Testis (tissue), 3 donors: Measurements from ENCODE around the gene CCR1. TPM values are rescaled to one million over a fixed set of nuclear protein-coding genes. Genes with fewer than 3 reads are reported as not detected.
"Not testable (repeated sequence)": the region's sequence is repeated elsewhere in the genome, so short reads cannot be mapped to it uniquely, and the experiment has no call there.

Source experiments
- DNase-seq: peaks from one replicate; pipeline ENCODE4 v3.0.0-alpha.2; 2019
- H3K27ac ChIP-seq, 2 donors: fragments of 200-600 bp; sonication (generic); one replicate each; pipeline ENCODE4 v1.5.1; 2019
- H3K27me3 ChIP-seq: fragments of 200-600 bp; sonication (generic); one replicate; pipeline ENCODE4 v1.5.1; 2019
- H3K36me3 ChIP-seq: fragments of 200-600 bp; sonication (generic); one replicate; pipeline ENCODE4 v1.5.1; 2017; ENCODE audit warnings: low read depth; ENCODE audit errors: missing control alignments
- H3K4me1 ChIP-seq: fragments of 200-600 bp; sonication (generic); one replicate; pipeline ENCODE4 v1.5.1; 2019
- H3K4me3 ChIP-seq, 2 donors: fragments of 200-600 bp; sonication (generic); one replicate each; pipeline ENCODE4 v1.5.1; 2017 to 2019
- H3K9me3 ChIP-seq: fragments of 200-600 bp; sonication (generic); one replicate; pipeline ENCODE4 v1.5.1; 2017
- POLR2A ChIP-seq: fragments of 450-650 bp; IDR thresholded peaks from one replicate; pipeline ENCODE4 v1.6.1; 2017; ENCODE audit warnings: antibody characterized with exemption, mild to moderate bottlenecking, moderate library complexity
- WGBS, 2 donors: methylation state at CpG; one replicate each; pipeline ENCODE4 v1.1.5; 2018; 5-methylcytosine and 5-hydroxymethylcytosine counted together
- intact Hi-C: fragments of 100-400 bp; cut with DNase I; formaldehyde crosslinking; loops from one replicate; pipeline ENCODE4 v1.15.1; 2023; ENCODE audit warnings: low total_unique reads
- polyA plus RNA-seq: library from polyadenylated mRNA; stranded (reverse); fragments of 350-450 nt; fragmentation: Illumina TruSeq; extraction: RNeasy Lipid Tissue Mini Kit (QIAGEN cat#74804); gene quantifications from one replicate; pipeline ENCODE4 v1.2.3, GENCODE V29; 2014; ENCODE audit warnings: low read depth, low replicate concordance; ENCODE audit not compliant: insufficient read depth
- total RNA-seq, 2 donors: library from RNA; depleted of rRNA; stranded (reverse); fragments of >200 nt; gene quantifications; one replicate each; pipeline ENCODE4 v1.2.3, GENCODE V29; 2016
- TF ChIP-seq, protein P1 (sequence below), 3 experiments: fragments of 450-650 bp in 2 of 3; fragments of 200-600 bp in 1 of 3; sonication (generic) in 1 of 3; IDR thresholded peaks; one replicate each; pipeline ENCODE4 v1.5.1; 2016 to 2019; ENCODE audit warnings: antibody characterized with exemption in 3 of 3, mild to moderate bottlenecking in 2 of 3, moderate library complexity in 1 of 3

The CCR1 gene
- total and polyA plus RNA-seq, 3 donors from 2014 or later: 0.16 to 4.9 (median 1.8) TPM

DNA sequence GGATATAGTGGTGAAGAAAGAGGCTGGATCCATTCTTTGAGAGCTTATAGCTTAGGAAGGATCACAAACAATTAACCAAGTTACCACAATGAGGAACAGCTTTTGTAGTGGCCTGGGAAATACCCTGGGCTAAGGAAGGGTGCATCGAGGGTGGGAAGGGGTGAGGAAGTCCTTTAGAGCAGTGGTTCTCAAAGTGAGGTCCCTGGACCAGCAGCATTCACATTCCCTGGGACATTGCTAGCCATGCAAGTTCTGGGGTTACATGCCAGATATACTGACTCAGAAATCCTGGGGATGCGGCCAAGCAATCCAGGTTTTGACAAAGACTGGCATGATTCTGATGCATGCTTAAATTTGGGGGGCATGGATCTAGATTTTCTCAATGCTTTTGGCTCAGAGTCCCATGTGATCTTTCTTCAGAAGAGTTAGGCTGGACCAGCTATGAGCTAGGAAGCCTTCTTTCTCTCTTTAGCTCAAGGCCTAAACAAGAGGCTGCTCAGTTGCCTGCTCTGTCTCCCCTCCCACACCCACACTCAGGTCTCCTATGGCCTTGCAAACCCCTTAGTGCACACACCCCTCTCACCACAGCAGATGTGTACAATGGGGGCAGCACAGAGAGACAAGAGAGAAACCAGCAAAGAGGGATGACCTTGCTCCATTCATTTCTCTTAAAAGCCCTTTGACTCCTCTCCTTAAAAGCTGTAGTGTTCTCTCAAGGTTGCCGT lies 1.8 kb upstream of the CCR1 start:
- intact Hi-C loops: no loop called here

DNA sequence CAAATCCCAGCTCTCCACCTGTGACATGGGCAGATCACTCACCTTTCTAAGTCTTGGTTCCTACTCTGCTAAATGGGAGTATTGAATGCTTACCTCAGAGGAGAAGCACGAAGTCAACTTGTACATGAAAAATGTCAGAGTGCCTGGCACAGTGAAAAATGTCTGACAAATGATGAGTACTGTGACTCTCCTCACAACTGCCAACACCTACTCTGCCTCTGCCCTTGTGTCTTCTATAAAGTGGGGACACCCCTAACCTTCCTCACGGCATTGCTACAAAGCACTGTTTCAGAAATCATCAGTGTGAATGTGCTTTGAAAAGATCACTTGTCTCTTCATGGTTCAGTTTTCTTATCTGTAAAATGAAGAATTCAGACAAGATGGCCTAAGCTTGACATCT lies 940 bp upstream of the CCR1 start:
- 42 to 46% methylated on average over 2 of the region's 2 CpGs for WGBS, 2 donors
- intact Hi-C loops: no loop called here
- no peak for DNase-seq
- TF ChIP-seq, protein P1, sequence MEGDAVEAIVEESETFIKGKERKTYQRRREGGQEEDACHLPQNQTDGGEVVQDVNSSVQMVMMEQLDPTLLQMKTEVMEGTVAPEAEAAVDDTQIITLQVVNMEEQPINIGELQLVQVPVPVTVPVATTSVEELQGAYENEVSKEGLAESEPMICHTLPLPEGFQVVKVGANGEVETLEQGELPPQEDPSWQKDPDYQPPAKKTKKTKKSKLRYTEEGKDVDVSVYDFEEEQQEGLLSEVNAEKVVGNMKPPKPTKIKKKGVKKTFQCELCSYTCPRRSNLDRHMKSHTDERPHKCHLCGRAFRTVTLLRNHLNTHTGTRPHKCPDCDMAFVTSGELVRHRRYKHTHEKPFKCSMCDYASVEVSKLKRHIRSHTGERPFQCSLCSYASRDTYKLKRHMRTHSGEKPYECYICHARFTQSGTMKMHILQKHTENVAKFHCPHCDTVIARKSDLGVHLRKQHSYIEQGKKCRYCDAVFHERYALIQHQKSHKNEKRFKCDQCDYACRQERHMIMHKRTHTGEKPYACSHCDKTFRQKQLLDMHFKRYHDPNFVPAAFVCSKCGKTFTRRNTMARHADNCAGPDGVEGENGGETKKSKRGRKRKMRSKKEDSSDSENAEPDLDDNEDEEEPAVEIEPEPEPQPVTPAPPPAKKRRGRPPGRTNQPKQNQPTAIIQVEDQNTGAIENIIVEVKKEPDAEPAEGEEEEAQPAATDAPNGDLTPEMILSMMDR (IDR thresholded peaks at IDR 0.05): no peak
- TF ChIP-seq POLR2A: no peak
- Histone ChIP-seq H3K4me3 (no peak overlapping the region), H3K27me3 (no peaks in the 10 kb centered on the region), H3K4me1 (no peaks in the 10 kb centered on the region), H3K27ac (no peak overlapping the region), H3K9me3 (no peaks in the 10 kb centered on the region), H3K36me3 (no peaks in the 10 kb centered on the region)

More for the DNA sequence above, 1.8 kb upstream of the CCR1 start:
- Histone ChIP-seq H3K27me3 (no peaks in the 10 kb centered on the region), H3K9me3 (no peaks in the 10 kb centered on the region), H3K27ac (no peak overlapping the region), H3K4me3 (no peak overlapping the region), H3K4me1 (no peaks in the 10 kb centered on the region), H3K36me3 (no peaks in the 10 kb centered on the region)
- 83 to 89% methylated on average over 3 of the region's 3 CpGs for WGBS, 2 donors
- no peak for DNase-seq
- TF ChIP-seq, protein P1 (IDR thresholded peaks at IDR 0.05): no peak
- TF ChIP-seq POLR2A: no peak

DNA sequence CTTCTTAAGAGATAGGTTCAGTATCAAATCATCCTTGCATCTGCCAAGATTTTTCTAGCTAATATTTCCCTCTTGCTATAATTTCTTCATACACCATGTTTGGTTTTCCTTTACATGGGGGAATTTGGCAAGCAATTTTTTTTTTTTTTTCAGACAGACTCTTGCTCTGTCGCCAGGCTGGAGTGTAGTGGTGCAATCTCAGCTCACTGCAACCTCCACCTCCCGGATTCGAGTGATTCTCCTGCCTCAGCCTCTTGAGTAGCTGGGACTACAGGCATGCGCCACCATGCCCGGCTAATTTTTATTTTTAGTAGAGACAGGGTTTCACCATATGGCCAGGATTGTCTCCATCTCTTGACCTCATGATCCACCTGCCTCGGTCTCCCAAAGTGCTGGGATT lies 599 bp downstream of the CCR1 start:
- DNase-seq, intact Hi-C loops, H3K36me3 ChIP-seq, H3K4me3 ChIP-seq, H3K9me3 ChIP-seq, H3K27me3 ChIP-seq, H3K4me1 ChIP-seq, H3K27ac ChIP-seq: not testable (repeated sequence)
- WGBS, 2 donors: 86 to 88% methylated on average over 6 of the region's 6 CpGs

DNA sequence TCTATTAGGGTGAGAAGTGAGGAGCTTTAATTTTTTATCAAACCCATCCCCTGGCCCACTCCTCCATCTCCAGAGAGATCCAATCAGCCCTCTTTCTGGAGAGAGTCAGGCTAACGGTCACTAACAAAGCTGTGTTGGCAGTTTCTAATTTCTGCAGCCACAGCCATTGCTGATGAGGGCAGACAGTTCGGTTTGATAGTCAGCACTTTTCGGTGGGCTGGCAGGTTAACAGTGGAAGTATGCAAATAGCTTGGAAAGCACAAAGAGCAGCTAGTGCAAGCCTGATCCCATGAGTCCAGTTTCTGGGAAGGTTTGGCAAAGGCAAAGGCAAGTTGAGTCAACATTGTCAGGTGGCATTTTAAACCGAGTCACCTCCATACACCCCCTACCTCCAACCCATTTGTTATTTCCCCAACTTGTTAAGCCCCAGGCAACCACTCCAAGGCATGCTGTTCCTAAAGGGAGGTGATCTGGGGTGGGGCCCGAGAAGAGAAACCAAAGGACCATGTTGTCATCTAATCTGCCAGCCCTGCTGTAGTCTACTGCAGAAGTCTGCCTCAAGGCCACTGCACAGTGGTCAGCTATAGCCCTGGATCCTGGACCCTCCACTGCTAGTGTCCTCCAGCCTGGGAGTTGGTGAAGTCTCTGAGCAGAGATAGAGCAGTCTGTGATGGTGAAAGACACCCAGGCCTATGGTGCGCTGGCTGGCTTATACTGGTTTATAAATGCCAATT lies 1.7 kb downstream of the CCR1 start:
- 72 to 74% methylated on average over 6 of the region's 6 CpGs for WGBS, 2 donors
- Histone ChIP-seq H3K4me3 (no peak overlapping the region), H3K27ac (no peak overlapping the region), H3K27me3 (no peaks in the 10 kb centered on the region), H3K4me1 (no peaks in the 10 kb centered on the region), H3K9me3 (no peaks in the 10 kb centered on the region), H3K36me3 (no peaks in the 10 kb centered on the region)
- no peak for DNase-seq
- intact Hi-C loops: no loop called here
- TF ChIP-seq POLR2A: no peak
- TF ChIP-seq, protein P1 (IDR thresholded peaks at IDR 0.05): no peak

DNA sequence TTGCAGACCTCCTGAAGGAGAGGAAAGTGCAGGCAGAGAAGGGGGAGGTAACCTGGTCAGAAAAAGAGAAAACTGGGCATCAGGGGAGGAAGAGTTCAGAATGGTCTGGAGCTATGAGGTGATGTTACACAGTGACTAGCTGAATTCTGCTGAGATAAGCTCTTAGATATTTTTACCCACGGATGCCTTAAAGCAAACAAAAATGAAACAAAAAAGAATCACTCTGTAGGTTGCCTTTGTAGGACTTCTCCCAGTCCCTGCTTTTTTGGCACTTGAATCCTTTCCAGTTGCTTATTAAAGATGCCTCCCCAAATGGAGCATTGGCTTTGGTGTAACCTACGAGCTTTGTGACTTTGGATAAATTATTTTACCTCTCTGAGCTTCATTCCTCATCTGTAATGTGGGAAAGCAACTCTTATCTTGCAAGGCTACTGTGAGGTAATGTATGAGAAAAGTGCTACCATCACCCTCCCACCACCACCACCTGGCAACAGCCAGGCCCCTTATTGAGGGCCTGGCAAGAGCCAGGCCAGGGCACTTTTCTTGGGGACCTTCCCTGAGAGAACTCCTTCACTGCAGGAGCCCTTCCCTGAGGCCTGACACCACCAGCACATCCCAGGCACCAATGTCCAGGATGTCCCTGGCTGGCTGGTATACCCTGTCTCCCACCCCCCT lies 2.7 kb downstream of the CCR1 start:
- H3K4me3 ChIP-seq: no peak overlapping the region
- H3K27me3 ChIP-seq: no peaks in the 10 kb centered on the region
- no peaks in the 10 kb centered on the region for H3K4me1 ChIP-seq
- no peaks in the 10 kb centered on the region for H3K9me3 ChIP-seq
- no peak for TF ChIP-seq POLR2A
- TF ChIP-seq, protein P1 (IDR thresholded peaks at IDR 0.05): no peak
- WGBS, 2 donors: 59 to 75% methylated on average over 2 of the region's 2 CpGs
- intact Hi-C loops: no loop called here
- H3K36me3 ChIP-seq: no peaks in the 10 kb centered on the region
- no peak overlapping the region for H3K27ac ChIP-seq
- DNase-seq: no peak
